SH-SY5Y (cell line): Measurements from ENCODE around the gene TCP11.

Source experiments
- GATA2 ChIP-seq: IDR thresholded peaks from 2 replicates; pipeline ENCODE4 v1.6.1; 2011; ENCODE audit warnings: mild to moderate bottlenecking, low read depth, low read length
- GATA3 ChIP-seq: IDR thresholded peaks from 2 replicates; pipeline ENCODE4 v1.6.1; 2011; ENCODE audit warnings: low read depth, mild to moderate bottlenecking, low read length, moderate library complexity

DNA sequence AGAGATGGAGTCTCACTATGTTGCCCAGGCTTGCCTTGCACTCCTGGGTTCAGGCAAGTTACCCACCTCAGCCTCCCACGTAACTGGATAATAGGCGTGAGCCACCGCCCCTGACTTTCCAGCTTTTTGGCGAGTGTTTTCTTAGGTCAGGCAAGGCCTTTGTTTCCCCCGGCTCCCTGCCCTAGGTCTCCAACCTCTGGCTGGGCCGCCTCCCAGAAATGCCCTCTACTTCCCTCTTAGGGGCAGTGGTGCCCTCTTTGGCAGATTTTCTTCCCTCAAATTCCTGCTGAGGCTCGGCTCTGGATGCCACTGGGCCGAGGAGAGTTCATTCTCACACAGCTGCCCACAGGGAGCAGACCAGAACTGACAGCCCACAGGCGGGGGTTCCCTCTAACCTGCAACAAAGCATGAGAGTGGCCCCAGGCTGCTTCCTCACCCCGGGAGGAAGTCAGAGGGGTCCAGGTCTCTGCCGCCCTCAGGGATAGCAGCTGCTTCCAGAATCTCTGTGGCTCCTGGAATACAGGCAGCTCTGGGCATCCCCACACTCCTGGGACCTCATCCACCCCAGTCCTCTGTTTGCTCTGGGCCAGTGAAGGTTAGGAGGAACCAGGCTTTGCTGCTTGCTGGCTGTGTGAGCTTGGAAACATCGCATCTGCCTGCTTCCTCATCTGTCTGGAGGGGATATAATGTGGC, 56.5 kb downstream of the TCP11 start:
- TF ChIP-seq GATA3: no peak
- no peak for TF ChIP-seq GATA2
